Neural progenitor cell (in vitro differentiated cells): Measurements from ENCODE around the gene PHF2. TPM values are rescaled to one million over a fixed set of nuclear protein-coding genes. Genes with fewer than 3 reads are reported as not detected.
A peak's percentile ranks its signal among the peaks of the same experiment; 100 is the strongest.

Experiments
- DNase-seq: peaks from one replicate; pipeline ENCODE4 v3.0.0-alpha.2; 2016; ENCODE audit warnings: low spot score
- H2AFZ ChIP-seq: fragments of 200-600 bp; sonication (generic); replicated peaks from 2 replicates; pipeline ENCODE4 v1.6.1; 2016; ENCODE audit warnings: antibody characterized with exemption
- H3F3A ChIP-seq: fragments of 200-600 bp; sonication (generic); 2 replicates; pipeline ENCODE4 v1.6.1; 2016; ENCODE audit warnings: antibody characterized with exemption, low read depth
- H3K27ac ChIP-seq: fragments of 200-600 bp; sonication (generic); 2 replicates; pipeline ENCODE4 v1.5.1; 2016; ENCODE audit warnings: mild to moderate bottlenecking
- H3K27me3 ChIP-seq: fragments of 200-600 bp; sonication (generic); 2 replicates; pipeline ENCODE4 v1.6.1; 2016; ENCODE audit warnings: mild to moderate bottlenecking, moderate library complexity
- H3K36me3 ChIP-seq: fragments of 200-600 bp; sonication (generic); 2 replicates; pipeline ENCODE4 v1.5.1; 2016
- H3K4me1 ChIP-seq: fragments of 200-600 bp; sonication (generic); 2 replicates; pipeline ENCODE4 v1.6.1; 2016; ENCODE audit warnings: mixed run types
- H3K4me2 ChIP-seq: fragments of 200-600 bp; sonication (generic); 2 replicates; pipeline ENCODE4 v1.6.1; 2016
- H3K4me3 ChIP-seq: fragments of 200-600 bp; sonication (generic); 2 replicates; pipeline ENCODE4 v1.5.1; 2016
- H3K79me2 ChIP-seq: fragments of 200-600 bp; sonication (generic); 2 replicates; pipeline ENCODE4 v1.6.1; 2016; ENCODE audit warnings: low read depth
- H3K9ac ChIP-seq: fragments of 200-600 bp; sonication (generic); 2 replicates; pipeline ENCODE4 v1.6.1; 2016
- H3K9me3 ChIP-seq: fragments of 200-600 bp; sonication (generic); 2 replicates; pipeline ENCODE4 v1.5.1; 2016; ENCODE audit warnings: low read depth
- H4K20me1 ChIP-seq: fragments of 200-600 bp; sonication (generic); 2 replicates; pipeline ENCODE4 v1.6.1; 2016; ENCODE audit warnings: low read depth
- H3K27ac Mint-ChIP-seq: 3 replicates; pipeline ENCODE4 v1.8.0; 2021; ENCODE audit warnings: mixed read lengths
- H3K27me3 Mint-ChIP-seq: 2 replicates; pipeline ENCODE4 v1.8.0; 2022; ENCODE audit warnings: low read depth, mild to moderate bottlenecking, inconsistent platforms, moderate library complexity, mixed read lengths; ENCODE audit not compliant: insufficient read depth
- H3K36me3 Mint-ChIP-seq: 3 replicates; pipeline ENCODE4 v1.8.0; 2021; ENCODE audit warnings: mixed read lengths
- H3K4me1 Mint-ChIP-seq: 3 replicates; pipeline ENCODE4 v1.8.0; 2021; ENCODE audit warnings: mixed read lengths
- H3K4me3 Mint-ChIP-seq: 3 replicates; pipeline ENCODE4 v1.8.0; 2021; ENCODE audit warnings: mild to moderate bottlenecking, moderate library complexity, mixed read lengths
- H3K9me3 Mint-ChIP-seq: 3 replicates; pipeline ENCODE4 v1.8.0; 2020; ENCODE audit warnings: mixed read lengths
- EZH2 ChIP-seq: fragments of 200-600 bp; sonication (generic); IDR thresholded peaks from 2 replicates; pipeline ENCODE4 v1.6.1; 2017; ENCODE audit warnings: antibody characterized with exemption, mild to moderate bottlenecking, moderate library complexity
- EZH2phosphoT487 ChIP-seq: fragments of 200-600 bp; sonication (generic); IDR thresholded peaks from 2 replicates; pipeline ENCODE4 v1.6.1; 2017; ENCODE audit warnings: antibody characterized with exemption
- total RNA-seq: library from RNA; depleted of rRNA; stranded (reverse); fragments of >200 nt; gene quantifications from 2 replicates; pipeline ENCODE4 v1.2.3, GENCODE V29; 2015; ENCODE audit warnings: low replicate concordance
- TF ChIP-seq, protein P1 (sequence below): fragments of 200-600 bp; sonication (generic); IDR thresholded peaks from 2 replicates; pipeline ENCODE4 v1.5.1; 2017; ENCODE audit warnings: antibody characterized with exemption, mild to moderate bottlenecking

Gene PHF2
- total RNA-seq, 1 donor from 2014 or later, result 17.6 TPM

DNA sequence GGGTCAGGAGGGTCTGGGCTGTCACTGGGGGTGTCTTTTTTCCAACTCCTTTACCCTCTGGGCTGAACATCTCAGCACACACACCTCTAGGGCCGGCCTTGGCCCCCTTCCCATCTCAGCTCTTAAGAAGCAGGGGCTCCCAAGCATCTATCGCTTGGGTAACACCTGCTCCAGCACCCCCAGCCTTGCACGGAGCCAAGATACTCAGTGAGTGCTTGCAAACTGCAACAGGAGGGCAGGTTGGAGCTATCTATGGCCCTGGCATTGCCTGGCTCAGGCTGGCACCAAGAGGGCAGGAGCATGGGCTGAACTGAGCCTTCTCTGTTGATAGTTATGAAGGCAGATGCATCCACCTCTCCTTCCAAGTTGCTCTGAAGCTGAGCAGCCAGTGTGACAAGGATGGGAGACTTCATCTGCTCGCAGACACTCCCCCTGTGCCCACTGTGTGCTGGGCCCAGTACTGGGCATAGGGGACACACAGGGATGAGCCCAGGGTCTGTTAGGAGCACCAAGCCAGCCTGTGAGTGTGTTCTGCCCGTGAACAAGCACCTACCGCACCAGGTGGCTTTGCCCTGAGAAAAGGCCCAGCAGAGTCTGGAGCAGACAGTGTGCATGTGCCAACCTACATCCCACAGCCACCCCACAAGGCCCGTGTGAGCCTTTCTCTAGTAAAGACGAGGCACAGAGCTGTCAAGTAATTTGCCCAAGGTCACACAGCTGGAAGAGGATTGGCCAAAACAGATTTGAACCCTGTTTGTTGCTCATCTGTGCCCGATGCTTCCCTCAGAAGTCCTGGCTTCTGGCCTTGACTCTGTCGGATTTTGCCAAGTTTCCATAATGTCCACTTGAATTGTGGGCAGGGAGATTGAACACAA lies 58.2 kb downstream of the PHF2 start:
- H3K4me3 ChIP-seq, result no peak overlapping the region
- no peaks in the 10 kb centered on the region for H3K27me3 ChIP-seq
- no peak overlapping the region for H3K4me3 Mint-ChIP-seq
- H3K9ac ChIP-seq, result no peak overlapping the region
- TF ChIP-seq, protein P1, sequence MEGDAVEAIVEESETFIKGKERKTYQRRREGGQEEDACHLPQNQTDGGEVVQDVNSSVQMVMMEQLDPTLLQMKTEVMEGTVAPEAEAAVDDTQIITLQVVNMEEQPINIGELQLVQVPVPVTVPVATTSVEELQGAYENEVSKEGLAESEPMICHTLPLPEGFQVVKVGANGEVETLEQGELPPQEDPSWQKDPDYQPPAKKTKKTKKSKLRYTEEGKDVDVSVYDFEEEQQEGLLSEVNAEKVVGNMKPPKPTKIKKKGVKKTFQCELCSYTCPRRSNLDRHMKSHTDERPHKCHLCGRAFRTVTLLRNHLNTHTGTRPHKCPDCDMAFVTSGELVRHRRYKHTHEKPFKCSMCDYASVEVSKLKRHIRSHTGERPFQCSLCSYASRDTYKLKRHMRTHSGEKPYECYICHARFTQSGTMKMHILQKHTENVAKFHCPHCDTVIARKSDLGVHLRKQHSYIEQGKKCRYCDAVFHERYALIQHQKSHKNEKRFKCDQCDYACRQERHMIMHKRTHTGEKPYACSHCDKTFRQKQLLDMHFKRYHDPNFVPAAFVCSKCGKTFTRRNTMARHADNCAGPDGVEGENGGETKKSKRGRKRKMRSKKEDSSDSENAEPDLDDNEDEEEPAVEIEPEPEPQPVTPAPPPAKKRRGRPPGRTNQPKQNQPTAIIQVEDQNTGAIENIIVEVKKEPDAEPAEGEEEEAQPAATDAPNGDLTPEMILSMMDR, result no peak
- TF ChIP-seq EZH2phosphoT487, result no peak
- TF ChIP-seq EZH2, result no peak
- H4K20me1 ChIP-seq, result no peaks in the 10 kb centered on the region
- peaks cover 43% of the 10 kb centered on the region for H3K36me3 Mint-ChIP-seq
- H3F3A ChIP-seq, result no peaks in the 10 kb centered on the region
- DNase-seq, result no peak
- H3K27me3 Mint-ChIP-seq, result peaks cover 5% of the 10 kb centered on the region
- no peaks in the 10 kb centered on the region for H3K9me3 ChIP-seq
- H3K79me2 ChIP-seq, result peaks cover under 1% of the 10 kb centered on the region
- no peak overlapping the region for H3K4me2 ChIP-seq
- peaks cover 28% of the 10 kb centered on the region for H3K9me3 Mint-ChIP-seq
- H2AFZ ChIP-seq, result no peak overlapping the region
- no peak overlapping the region for H3K27ac Mint-ChIP-seq
- H3K4me1 Mint-ChIP-seq, result peaks cover 6% of the 10 kb centered on the region
- peaks cover 10% of the 10 kb centered on the region for H3K36me3 ChIP-seq
- no peak overlapping the region for H3K27ac ChIP-seq
- no peaks in the 10 kb centered on the region for H3K4me1 ChIP-seq

DNA sequence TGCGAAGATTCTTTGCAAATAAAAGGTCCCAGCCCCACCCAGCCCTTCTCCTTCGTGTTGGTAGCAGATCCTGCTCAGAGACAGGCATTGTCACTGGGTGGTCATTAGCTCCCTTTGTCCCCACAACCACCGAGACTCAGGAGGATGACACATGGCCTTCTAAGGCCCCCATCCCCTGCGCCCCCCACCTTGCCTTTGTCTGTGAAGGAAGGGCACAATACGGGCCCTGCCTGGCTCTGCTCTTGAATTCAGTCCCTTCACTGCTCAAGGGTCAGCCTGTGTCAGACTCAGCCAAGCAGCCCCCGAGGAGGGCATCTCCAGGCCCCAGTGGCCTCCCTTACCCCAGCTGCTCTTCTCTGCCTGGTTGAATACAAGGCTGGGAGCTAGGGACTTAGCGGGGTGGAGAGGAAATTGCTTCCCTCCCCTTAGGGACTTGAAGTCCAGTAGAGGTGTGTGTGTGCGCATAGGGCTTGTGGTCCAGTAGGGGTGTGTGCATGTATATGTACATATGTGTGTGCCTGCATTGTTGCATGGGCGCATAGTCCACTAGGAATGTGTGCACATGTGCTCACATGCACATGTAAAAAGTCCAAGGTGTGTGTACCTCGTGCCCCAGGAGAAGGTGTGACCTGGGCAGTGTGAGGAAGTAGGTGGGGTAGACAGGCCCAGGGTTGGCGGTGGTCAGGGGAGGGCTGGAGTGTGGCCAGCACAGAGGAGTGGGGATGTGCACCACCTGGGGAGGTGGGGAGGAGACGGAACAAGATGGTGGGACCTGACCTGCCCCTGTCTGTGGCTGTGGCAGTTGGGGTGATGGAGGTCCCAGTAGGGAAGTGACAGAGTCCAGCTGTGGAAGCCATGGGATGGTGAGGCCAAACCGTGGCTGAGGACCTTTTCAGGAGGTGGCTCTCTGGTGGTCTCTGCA lies 59.1 kb downstream of the PHF2 start:
- H3K36me3 Mint-ChIP-seq, result peaks cover 48% of the 10 kb centered on the region
- peaks cover 5% of the 10 kb centered on the region for H3K27me3 Mint-ChIP-seq
- Histone ChIP-seq H3K9me3 (no peaks in the 10 kb centered on the region), H3K36me3 (peaks cover 10% of the 10 kb centered on the region), H4K20me1 (no peaks in the 10 kb centered on the region), H2AFZ (no peak overlapping the region), H3K27ac (no peak overlapping the region), H3K79me2 (no peaks in the 10 kb centered on the region), H3K4me2 (no peak overlapping the region), H3F3A (no peaks in the 10 kb centered on the region), H3K27me3 (no peaks in the 10 kb centered on the region), H3K9ac (no peak overlapping the region), H3K4me1 (no peaks in the 10 kb centered on the region), H3K4me3 (no peak overlapping the region)
- peaks cover 29% of the 10 kb centered on the region for H3K9me3 Mint-ChIP-seq
- no peak for TF ChIP-seq EZH2
- H3K4me3 Mint-ChIP-seq, result no peak overlapping the region
- H3K4me1 Mint-ChIP-seq, result peaks cover 6% of the 10 kb centered on the region
- peak overlapping the region; percentile 81 for H3K27ac Mint-ChIP-seq
- no peak for DNase-seq

DNA sequence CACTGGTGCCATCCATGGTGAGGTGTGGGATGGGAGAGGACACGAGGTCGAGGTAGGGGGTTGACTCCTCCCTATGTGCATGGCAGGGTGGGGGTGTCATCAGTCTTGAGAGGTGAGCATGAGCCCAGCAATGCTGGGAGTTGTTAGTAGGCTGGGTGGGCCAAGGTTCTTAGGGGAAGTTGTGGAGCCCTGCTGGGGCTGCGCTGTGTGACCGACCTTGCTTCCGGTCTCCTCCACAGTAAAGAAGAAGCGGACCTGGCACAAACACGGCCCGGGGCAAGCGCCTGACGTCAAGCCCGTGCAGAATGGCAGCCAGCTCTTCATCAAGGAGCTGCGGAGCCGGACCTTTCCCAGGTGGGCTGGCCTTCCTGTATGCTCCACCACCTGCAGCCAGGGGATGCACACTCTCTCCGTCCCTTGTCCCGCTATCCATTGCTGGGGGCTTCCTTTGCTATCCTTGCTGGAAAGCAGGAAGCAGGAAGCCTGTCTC lies 59.8 kb downstream of the PHF2 start:
- no peak overlapping the region for H3K4me2 ChIP-seq
- no peak overlapping the region for H3K27ac Mint-ChIP-seq
- H3K27ac ChIP-seq, result no peak overlapping the region
- H3K79me2 ChIP-seq, result no peaks in the 10 kb centered on the region
- no peaks in the 10 kb centered on the region for H4K20me1 ChIP-seq
- H3K9me3 ChIP-seq, result no peaks in the 10 kb centered on the region
- peaks cover 10% of the 10 kb centered on the region for H3K36me3 ChIP-seq
- TF ChIP-seq EZH2phosphoT487 (no peak), EZH2 (no peak)
- TF ChIP-seq, protein P1, result no peak
- no peaks in the 10 kb centered on the region for H3K4me1 ChIP-seq
- H3K27me3 Mint-ChIP-seq, result peaks cover 3% of the 10 kb centered on the region
- peaks cover 6% of the 10 kb centered on the region for H3K4me1 Mint-ChIP-seq
- peaks cover 29% of the 10 kb centered on the region for H3K9me3 Mint-ChIP-seq
- no peak overlapping the region for H3K4me3 Mint-ChIP-seq
- H3K4me3 ChIP-seq, result no peak overlapping the region
- no peaks in the 10 kb centered on the region for H3K27me3 ChIP-seq
- H3K36me3 Mint-ChIP-seq, result peaks cover 54% of the 10 kb centered on the region
- H3F3A ChIP-seq, result no peaks in the 10 kb centered on the region
- no peak for DNase-seq
- no peak overlapping the region for H3K9ac ChIP-seq
- H2AFZ ChIP-seq, result no peak overlapping the region
